Endometrium (tissue), 2 donors: ENCODE measurements around the gene SIX6.
"Not testable (repeated sequence)": the region's sequence is repeated elsewhere in the genome, so short reads cannot be mapped to it uniquely, and the experiment has no call there.

ENCODE experiments used
- FAIRE-seq: peaks from 2 replicates; lab custom pipeline; 2012; peaks lifted over from hg19 to GRCh38; lab: Jason Lieb, UNC
- donor health status: control.
- donor health status: control.

SIX6 gene

GRCh38 chr14:60508707-60509437 lies at the start of gene SIX6:
Gene SIX6, plus strand, starts transcription at chr14:60509146. Its CDS starts 253 bp downstream, at chr14:60509399.
- no peak for FAIRE-seq

- FAIRE-seq: not testable (repeated sequence)
Observed at GRCh38 chr14:60480248-60480647, 28.7 kb upstream of the SIX6 start.

GRCh38 chr14:60482743-60483142 lies 26.2 kb upstream of the SIX6 start:
- no peak for FAIRE-seq

GRCh38 chr14:60485057-60485597 lies 23.8 kb upstream of the SIX6 start:
- no peak for FAIRE-seq

DNA sequence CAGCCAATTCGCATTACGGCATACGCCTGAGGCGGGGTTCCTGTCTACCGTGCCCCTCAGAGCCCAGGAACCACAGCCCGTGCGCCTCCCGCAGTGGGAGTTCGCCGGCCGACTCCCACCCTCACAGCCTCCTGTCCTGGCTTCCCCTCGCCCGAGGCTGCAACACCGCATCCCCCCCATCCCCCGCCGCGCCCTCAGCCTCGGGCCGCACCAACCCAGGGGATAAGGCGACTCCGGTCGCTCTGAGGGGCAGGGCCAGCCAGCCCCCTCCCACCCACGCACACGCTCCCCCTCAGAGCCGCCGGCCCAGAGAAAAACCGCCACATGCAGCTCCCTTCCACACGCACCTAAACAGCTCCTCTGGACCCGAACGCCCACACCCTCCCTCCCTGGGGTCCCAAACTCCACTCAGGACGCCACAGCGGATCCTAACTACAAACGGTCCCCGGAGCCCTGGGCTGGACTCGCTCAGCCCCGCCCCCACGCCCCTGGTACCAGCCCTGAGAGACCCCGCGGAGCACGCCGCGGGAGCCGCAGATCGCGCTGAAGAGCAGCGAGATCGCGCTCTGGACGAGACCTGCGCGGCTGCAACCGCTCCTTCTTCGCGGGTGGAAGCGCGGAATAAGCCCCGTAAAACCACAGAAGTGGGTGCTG lies 23.2 kb upstream of the SIX6 start, which contains the start of gene C14orf39:
C14orf39 (minus strand) TSS at position 466 of the 654 bp plus-strand sequence. CDS start 985 bp downstream, outside the sequence.
- FAIRE-seq: no peak

GRCh38 chr14:60487211-60487610 lies 21.7 kb upstream of the SIX6 start:
- no peak for FAIRE-seq

GRCh38 chr14:60488175-60488574 lies 20.8 kb upstream of the SIX6 start:
- FAIRE-seq: no peak

DNA sequence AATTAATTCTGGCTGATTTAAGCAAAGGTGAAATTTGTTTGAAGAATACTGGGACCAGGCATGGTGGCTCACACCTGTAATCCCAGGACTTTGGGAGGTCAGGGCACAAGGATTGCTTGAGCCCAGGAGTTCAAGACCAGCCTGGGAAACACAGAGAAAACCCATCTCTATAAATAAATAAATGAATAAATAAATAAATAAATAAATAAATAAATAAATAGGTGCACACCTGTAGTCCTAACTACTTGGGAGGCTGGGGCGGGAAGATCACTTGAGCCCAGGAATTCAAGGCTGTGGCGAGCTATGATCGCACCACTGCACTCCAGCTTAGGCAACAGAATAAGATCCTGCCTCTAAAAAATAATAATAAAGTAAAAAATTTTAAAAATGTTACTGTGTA lies 18.7 kb upstream of the SIX6 start:
- no peak for FAIRE-seq

GRCh38 chr14:60495946-60496345 lies 13.0 kb upstream of the SIX6 start:
- no peak for FAIRE-seq

DNA sequence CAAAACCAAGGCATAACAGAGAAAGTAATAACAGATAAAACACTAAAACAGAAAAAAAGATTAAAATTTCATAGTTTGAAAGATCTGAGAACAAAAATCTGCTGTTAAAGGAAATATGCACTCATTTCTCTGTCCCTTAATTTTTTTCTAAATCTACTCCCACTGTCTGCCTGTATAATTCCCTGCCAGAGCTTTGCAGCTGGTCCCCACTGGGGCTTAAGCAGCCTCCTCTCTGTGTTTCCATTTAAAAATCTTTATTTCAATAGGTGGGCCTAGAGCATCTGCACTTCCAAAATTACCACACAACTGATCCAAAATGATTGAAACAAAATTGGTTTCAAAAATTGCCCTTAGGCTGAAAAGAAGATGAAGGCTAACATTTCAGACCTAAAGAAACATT lies 6.4 kb upstream of the SIX6 start:
- FAIRE-seq: no peak

DNA sequence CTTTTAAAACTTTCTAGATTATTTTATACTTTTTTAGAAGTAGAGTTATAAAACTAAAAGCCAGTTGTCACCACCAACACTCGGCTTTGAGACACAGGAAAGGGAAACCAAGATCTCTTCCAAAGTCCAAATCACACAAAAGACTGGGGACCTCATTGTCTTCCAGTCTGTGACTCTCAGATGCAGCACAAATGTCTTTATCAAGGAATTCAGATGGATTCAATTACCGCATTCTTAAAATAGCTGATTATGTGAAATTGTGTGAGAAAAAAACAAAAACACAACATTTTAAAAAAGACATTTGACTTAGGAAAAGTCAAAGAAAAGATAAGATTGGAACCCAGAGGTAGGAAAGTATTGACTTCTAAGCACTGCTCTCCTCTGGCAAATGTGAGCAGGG lies 3.5 kb upstream of the SIX6 start:
- no peak for FAIRE-seq

DNA sequence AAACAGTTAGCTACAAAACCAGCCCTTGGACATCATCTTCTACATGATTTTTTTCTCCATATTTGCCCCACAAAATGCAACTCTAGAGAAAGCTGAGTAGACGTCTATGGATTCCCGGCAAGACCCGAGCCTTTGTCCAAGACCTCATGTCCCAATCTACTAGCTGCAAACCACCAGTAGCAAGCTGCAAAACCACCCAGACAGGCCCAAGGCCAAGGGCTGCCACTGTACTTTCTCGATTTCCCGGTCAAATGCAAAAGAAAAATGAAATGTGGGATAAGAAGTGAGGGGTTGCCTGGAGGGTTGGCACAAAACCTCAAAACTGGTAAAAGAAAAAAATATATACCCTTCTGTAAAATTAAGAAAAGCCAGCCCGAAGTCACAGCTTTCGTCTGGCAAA lies 2.9 kb upstream of the SIX6 start:
- no peak for FAIRE-seq

DNA sequence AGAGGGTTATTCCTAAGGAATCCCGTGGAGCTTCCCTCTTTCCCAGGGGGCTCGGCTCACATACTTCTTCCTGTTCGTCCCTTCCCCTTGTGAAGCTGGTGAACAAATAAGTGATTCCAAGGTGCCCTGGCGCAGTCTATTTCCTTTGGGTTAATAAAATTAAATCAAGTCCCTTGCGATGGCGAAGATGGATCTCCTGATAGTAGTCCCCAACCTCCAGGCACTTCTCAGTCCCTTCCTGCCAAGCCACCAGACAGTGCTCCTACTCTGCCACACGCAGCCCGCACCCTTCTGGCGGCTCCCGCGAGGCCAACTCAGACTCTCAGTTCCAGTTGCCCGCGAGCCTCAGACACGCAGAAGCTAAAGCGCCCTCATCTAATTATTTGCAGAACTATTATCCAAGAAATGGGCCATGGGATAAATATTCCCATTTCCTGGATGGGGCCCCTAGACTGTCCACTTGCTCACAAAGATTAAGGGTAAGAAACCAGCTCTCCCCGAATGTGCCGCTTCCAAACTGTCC lies 2.4 kb upstream of the SIX6 start:
- FAIRE-seq: no peak

- FAIRE-seq: no peak
Observed at GRCh38 chr14:60506985-60507829, 1.7 kb upstream of the SIX6 start.

DNA sequence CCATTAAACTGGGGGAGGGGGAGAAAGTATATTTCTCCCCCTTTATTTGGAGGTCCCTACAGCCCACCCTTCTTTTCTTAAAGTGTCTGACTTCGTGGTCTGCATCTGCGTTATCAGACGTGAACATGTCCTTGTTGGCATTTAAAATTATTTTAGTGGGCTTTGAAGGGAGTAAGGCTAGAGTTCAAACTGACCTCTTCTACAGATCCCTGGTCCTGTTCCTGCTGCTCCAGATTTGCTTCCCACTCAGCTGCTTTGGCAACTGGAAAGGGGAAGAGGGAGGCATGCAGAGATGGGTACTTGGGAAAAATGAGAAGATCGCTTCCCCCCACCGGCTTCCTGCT lies 611 bp upstream of the SIX6 start:
- FAIRE-seq: no peak

- no peak for FAIRE-seq
Observed at GRCh38 chr14:60509438-60510253, 700 bp downstream of the SIX6 start.

GRCh38 chr14:60510254-60510950 lies 1.5 kb downstream of the SIX6 start:
- FAIRE-seq: no peak

DNA sequence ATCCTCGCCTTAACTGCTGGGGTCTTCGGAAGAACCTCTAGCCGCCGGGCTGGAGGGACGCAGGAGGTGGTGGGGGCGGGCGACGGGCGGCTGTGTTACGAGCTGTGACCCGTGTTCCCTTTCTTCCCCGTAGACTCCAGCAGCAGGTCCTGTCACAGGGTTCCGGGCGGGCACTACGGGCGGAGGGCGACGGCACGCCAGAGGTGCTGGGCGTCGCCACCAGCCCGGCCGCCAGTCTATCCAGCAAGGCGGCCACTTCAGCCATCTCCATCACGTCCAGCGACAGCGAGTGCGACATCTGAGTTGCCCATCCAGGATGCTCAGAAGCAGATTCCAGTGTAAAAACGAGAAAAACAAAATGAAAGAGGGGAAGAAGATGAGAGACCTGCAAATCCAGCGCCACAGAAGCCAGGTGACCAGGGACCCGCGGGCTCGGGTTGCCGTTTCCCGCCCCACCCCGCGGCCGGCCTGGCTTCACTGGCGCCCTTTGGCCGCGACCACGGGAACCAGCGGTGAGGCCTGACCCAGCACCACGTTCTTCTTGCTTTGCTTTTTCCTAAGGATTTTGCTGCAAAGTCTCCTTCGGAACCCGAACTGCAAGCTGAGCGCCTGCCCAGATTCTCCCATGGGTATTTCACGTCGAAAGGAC lies 2.1 kb downstream of the SIX6 start:
- no peak for FAIRE-seq

GRCh38 chr14:60512126-60512525 lies 3.2 kb downstream of the SIX6 start:
- FAIRE-seq: no peak

DNA sequence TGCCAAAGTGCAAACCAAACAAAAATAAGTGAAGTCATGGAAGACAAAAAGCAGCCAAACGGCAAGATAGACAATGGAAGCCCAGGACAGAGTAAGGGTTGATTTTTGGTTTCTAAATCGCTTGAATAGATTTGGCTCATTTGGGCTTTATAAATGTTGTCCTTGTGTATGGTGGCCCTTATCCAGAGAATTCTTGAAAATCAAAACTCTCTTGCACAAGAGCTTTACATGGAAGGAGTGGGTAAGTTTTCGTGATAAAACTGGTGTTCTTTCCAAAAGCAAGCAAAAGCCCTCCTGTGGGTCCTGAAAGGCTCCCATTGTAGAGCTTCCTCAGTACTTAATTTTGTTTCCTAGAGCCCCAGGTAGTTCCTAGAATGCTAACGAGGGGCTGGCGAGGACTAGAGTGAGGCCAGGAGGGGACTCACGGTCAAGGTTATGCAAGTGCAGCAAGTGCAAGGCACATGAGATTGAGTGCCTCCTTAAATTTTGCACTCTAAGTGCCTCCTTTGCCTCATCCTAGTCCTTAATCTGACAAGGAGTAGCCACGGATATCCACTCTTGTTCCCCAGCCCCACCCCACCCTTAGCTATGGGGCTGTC lies 4.1 kb downstream of the SIX6 start:
- FAIRE-seq: no peak
